GM19372 (cell line): ENCODE measurements around the gene BAAT.
A peak's percentile ranks its signal among the peaks of the same experiment; 100 is the strongest.
"Not testable (repeated sequence)": the region's sequence is repeated elsewhere in the genome, so short reads cannot be mapped to it uniquely, and the experiment has no call there.

Experiments
- ATAC-seq: cut with Tn5 transposase; IDR thresholded peaks from one replicate; pipeline ENCODE4 v1.9.1; 2021; ENCODE audit warnings: mild to moderate bottlenecking, low read depth, moderate library complexity; ENCODE audit not compliant: unreplicated experiment

Gene BAAT

DNA sequence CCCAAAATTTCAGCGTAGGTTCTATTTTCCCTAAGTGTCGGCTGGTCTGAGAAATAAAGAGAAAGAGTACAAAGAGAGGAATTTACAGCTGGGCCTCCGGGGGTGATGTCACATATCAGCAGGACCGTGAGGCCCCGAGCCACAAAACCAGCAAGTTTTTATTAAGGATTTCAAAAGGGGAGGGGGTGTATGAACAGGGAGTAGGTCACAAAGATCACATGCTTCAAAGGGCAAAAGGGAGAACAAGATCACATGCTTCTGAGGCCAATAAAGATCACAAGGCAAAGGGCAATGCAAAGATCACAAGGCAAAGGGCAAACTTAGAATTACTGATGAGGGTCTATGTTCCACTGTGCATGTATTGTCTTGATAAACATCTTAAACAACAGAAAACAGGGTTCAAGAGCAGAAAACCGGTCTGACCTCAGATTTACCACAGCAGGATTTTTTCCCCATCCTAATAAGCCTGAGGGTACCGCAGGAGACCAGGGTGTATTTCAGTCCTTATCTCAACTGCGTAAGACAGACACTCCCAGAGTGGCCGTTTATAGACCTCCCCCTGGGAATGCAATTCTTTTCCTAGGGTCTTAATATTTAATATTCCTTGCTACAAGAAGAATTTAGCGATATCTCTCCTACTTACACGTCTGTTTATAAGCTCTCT is at the start of gene BAAT:
TSS of gene BAAT (minus strand) at position 134 of the 664 bp plus-strand sequence. CDS start 13,602 bp downstream, outside the sequence.
- ATAC-seq: not testable (repeated sequence)

DNA sequence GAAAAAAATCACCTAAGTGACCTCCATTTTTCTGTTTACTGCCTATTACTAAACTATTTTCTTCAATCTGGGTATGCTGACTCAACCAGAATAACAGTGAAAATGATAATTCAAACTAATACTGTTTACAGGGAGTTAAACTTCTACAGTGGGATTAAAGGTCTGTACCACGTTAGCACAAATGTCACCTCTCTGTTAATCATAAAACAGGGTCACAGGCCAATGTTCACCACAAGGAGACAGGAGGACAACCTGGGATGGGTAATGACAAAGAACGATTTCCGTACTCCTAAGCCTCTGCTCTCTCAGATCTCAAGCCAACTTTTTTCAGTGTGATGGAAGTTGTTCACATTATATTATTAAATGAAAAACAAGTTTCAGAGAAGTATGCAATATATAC is 48.4 kb upstream of the BAAT start:
- ATAC-seq: no peak

DNA sequence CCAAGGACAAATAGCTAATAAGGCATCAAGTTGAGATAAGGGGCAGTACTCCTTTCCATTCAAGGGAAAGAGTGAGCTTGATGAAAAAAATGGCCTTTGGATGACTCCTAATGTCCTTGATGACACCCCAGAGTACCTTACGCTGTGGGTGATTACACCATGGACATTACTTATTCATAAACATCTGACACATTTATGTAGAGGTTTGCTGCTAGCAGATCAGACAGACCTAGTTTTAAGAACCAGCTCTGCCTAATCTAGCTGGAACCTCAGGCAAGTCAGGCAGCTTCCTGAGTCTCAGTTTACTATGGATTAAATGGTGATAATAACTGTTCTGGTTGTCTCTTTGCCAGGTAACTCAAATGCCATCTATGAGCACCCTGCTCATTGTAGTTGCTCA is 47.9 kb upstream of the BAAT start:
- no peak for ATAC-seq

DNA sequence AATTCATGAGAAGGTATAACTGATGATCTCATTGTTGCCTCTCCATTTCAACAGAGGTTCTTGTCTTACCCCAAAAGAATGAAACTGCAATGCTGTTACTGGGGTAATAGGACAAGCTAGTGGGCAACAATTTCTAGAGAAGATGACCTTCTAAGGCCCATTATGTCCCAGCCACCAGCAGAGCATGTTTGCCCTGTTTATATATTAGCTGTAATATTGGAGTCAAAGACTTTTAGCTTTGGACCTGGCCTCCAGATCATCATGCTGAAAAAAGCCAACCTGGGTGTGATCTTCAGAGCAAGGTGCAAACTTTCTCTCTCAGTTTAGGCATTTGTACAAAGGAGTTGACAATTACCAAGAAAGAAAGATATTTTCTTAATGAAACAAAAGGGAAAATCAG is 47.4 kb upstream of the BAAT start:
- no peak for ATAC-seq

DNA sequence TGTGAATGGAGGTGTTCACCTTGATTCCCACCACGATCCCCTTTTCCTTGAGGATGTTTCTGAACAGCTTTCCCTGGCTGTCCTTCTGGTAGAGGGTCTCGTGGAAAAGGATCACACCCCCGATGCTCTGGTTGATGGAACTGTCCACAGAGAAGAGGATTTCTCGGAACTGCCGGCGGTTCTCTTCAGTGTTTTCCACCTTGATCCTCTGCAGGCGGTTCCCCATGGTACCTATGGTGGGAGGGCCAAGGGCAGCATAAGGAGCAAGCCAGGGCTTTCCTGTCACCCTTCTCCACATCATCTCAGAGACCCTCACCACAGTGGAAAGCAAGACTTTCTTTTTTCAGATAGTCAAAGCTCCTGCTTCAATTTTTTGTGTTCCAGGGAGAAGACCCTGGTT is 44.9 kb upstream of the BAAT start:
- ATAC-seq: no peak

DNA sequence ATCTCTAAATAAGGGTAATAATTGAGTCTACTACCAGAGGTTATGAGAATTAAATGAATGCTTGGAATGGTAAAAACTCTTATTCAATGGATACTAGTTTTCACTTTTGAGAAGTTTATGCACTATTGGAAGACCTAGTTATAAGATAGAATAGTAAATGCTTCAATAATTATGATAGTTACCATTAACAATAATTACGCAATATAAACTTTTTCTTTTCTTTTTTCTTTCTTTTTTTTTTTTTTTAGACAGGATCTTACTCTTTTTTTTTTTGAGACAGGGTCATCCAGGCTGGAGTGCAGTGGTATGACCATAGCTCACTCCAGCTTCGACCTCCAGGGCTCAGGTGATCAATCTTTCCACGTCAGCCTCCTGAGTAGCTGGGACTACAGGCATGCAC is 44.1 kb upstream of the BAAT start:
- no peak for ATAC-seq

DNA sequence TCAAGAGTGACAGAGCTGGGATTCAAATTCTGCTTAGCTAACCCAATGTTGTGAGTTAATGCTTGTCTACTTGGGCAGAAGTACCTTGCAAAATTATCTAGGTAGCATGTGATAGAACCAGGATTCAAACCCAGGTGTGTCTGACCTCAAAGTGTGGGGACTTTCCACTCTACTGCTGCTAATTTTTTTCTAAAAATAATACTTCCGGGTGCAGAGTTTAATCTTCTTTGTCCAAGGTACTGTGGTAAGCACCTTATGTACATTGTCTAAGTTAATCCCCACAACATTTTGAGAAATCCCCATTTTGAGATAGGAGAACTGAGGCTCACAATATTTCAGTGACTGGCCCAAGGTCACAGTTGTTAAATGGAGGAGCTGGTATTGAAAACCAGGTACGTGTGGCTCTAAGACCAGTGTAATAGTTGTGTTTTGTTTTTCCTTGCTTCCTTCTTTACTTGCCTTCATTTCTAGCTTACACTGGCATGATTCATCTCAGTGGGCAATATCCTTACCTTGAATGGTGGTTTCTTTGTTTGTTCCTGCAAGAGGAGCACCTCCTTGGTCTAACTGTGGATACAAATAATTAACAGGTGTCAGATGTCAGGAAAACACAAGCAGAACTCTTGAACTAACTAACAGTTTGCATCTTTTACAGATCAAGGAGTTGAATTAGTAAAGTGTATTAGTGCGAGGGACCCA is 43.3 kb upstream of the BAAT start:
- peak; percentile 60 for ATAC-seq

DNA sequence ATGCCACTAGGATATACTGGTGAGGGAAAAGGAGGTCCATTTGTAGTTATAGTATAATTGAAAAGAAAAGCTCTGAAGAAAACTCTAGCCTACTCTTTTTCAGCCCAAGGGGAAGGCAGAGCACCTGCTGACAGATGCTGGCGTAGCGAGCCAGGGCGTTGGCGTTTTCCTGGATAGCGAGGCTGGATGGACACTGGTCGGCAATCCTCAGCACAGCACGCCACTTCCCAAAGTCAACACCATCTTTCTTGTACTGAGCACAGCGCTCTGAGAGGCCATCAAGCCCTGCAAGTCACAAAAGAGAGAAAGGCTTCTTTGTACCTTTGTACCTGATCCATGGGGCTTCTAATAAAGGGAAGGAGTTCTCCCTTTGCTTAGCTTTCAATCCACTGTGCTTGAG is 42.6 kb upstream of the BAAT start:
- ATAC-seq: no peak

DNA sequence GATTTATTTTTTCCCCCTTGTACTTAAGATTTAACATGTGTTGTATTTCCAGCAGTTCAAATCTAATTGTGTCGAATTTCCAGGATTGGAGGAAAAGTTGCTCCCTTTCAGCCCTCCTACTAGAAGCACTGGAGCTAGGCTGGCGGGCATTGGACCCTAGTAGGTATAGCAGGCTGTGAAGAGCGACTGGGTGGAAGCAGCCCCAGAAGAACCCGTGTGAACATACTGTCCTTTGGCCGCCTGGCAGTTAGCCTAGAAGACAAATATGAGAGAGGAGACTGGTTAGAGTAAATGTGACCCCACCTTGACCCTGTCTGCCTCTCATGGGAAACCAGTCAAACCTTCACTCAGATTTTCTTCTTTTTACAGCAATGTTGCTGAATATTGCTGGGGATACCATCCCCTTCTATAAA is 36.9 kb upstream of the BAAT start:
- no peak for ATAC-seq

DNA sequence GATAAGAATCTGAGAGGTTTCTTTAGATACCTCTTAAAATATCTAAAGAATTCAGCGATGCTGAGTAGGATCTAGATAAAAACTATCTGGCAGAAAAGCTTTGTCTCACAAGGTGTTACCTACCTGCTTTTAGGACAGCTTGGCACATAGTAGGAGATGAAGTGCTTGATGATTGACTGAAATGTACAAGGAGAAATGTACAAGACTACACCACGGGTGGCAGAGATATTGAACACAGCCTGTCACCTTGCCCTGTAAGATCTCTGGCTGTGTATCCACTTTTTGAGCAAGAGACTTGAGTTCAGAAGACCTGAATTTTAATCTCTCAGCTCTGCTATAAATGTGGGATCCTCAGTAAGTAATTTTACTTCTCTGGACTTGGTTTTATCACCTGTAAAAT is 35.1 kb upstream of the BAAT start:
- ATAC-seq: no peak

DNA sequence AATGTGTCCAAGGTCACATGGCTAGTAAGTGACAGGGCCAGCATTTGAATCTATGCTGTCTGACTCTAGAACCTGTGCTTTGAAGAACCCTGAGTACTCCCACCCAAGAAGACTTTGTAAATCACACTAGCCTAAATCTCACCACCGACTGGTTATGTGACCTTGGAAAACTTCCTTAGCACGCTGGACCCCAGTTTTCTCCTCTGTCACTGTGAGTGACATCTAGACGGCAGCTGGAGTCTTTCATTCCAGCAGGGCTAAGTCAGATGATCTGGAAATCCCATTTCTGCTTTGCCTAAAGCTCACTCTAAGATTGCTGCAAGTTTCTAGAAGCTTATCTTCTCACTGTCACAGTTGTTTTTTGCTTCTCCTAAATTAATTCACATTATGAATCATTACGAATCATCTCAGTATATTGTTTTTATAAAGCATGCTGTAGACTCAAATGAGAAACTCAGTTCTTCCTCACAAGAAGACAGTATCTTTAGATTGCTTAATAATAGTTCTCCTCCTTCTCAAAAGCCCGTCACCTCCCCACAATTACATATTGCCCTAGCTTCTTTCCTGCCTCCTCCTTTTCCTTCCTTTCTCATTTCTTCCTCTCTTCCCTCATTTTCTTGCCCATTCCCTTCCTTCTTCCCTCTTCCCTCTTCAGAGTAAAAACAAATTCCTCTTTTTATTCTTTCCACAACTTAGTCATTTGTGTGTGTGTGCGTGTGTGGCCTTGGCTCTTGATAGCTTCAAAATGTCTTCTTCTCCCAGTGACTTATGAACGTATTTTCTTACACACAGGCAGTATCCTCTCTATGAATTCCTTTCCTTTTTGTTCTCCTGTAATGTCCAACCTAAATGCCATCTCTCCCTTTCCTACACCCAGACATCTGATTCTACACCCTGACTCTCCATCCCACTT is 34.0 kb upstream of the BAAT start:
- no peak for ATAC-seq

DNA sequence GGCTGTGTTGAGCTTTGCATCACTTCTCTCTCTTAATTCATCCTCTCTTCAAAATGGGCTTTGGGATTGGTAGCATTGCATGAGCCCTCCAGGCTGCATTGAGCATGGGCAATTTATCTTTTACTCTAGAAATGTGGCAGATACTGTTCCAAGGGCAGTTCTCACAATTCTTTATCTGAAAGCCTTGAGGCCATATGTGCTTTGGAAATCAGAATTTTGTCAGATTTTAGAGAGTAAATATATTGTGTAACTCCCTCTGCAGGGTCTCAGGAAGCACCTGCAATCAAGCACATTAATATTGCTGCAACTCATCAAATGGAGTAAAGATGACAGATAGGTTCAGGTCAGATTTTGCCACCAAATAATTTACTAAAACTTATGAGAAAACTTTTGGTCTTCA is 33.2 kb upstream of the BAAT start:
- ATAC-seq: no peak

DNA sequence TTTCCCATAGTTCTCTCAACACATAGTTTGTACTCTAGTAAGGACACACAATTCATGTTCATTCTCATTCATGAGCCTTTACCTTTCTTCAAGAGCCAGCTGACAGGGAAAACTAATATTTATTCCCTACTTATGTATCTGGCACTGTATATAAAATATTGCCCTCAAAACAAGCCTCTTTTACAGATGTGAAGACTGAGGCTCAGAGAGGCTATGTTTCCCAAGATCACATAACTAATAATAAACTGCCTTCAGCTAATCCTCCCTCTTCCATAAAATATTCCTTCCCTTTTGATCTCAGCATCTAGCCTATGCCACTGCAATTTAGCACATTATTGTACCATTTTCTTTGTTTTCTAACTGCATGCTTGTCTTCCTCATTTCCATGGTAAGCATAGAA is 32.6 kb upstream of the BAAT start:
- no peak for ATAC-seq

DNA sequence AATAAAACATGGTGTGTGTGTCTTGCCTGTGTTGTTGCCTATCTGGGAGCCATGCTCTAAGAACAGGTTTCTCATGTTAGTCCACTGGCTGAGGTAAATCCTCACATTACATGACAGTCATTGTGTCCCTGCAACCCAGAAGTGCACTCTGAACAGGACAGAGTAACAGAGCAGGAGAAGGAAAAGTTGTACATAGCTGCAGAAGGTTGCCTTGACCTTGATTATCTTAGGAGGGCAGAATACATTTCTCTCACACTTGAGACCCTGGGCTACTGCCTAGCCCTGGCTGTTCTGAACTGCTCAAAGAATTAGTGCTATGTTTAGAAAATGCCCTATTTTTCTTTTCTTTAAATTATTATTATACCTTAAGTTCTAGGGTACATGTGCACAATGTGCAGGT is 30.8 kb upstream of the BAAT start:
- no peak for ATAC-seq

DNA sequence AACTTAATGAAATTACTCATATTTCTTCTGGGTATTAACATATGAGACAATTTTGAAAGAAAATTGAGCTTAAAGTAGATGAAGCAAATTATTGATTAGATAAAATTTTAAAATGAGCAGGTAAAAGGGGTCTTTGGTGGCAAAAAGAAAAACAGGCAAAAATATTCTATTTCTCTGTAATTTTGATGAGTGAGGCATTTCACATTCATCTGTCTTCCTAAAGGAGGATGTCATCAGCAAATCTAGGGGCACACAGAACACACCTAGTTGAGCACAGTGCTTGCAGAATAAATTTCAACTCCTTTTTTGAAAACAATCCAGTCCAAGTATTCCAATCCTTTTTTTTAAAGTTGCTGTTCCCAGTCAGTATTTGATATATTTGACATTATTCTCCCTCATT is 30.0 kb upstream of the BAAT start:
- no peak for ATAC-seq

DNA sequence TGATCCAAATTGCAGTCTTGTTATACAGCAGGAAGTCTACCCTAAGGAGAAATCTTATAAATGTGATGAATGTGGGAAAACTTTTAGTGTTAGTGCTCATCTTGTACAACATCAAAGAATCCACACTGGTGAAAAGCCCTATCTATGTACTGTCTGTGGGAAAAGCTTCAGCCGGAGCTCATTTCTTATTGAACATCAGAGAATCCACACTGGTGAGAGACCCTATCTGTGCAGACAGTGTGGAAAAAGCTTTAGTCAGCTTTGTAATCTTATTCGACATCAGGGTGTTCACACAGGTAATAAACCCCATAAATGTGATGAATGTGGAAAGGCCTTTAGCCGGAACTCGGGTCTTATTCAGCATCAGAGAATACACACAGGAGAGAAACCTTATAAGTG is 24.3 kb upstream of the BAAT start:
- ATAC-seq: no peak

DNA sequence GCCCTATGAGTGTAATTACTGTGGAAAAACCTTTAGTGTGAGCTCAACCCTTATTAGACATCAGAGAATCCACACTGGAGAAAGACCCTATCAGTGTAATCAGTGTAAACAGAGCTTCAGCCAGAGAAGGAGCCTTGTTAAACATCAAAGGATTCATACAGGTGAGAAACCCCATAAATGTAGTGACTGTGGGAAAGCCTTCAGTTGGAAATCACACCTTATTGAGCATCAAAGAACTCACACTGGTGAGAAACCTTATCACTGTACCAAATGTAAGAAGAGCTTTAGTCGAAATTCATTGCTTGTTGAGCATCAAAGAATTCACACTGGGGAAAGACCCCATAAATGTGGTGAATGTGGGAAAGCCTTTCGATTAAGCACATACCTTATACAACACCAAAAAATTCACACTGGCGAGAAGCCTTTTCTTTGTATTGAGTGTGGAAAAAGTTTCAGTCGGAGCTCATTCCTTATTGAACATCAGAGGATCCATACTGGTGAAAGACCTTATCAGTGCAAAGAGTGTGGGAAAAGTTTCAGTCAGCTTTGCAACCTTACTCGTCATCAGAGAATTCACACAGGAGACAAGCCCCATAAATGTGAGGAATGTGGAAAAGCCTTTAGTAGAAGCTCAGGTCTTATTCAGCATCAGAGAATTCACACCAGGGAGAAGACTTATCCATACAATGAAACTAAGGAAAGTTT is 23.7 kb upstream of the BAAT start:
- no peak for ATAC-seq

DNA sequence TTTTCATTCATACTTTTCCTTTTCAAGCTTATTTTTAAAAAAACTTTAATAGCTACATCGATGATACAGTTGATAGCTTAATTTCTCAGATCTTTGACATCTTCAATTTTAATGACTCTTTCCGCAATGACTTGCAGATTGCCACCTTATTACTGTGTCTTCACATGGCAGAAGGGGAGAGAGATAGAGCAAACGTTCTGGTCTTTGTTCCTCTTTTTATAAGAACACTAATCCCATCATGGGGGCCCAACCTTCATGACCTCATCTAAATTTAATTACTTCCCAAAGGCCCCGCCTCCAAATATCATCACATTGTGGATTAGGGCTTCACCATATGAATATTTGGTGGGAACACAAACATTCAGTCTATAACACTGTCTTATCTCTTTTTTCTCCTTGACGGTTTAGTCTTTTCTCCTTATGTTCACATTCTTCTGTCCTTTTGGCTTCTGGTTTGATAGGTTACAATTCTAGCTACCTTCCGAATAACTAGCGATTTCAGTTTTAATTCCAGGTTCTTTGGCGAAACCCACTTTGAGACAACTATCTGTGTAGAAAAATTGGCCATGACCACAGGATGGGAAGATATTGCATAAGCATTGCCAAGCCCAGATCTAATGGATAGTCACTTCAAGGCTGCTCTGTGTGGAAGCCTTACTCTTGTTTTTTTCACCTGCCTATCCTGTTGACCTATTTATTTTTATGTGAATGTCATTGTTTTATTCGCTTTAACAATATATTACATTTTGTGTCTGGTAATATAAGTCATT is 18.9 kb upstream of the BAAT start:
- ATAC-seq: no peak

DNA sequence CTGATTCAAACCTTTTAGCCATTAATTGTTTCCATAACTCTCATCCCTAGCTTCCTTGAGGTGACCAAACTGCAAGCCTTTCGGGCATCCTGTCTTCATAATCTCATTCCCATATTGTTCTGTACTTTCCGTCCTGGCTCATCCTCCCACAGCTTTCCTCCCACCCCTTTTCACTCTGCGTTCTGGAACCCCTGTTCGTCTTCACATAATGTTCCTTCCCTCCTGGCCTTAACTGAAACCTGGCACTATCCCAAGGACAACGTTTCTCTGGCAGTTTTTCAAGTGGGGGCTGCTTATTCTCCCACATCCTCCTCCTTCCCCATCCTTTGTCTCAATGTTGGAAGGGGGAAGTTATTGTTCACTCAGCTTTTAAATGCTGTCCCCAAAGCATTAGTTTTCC is 15.3 kb upstream of the BAAT start:
- ATAC-seq: no peak

DNA sequence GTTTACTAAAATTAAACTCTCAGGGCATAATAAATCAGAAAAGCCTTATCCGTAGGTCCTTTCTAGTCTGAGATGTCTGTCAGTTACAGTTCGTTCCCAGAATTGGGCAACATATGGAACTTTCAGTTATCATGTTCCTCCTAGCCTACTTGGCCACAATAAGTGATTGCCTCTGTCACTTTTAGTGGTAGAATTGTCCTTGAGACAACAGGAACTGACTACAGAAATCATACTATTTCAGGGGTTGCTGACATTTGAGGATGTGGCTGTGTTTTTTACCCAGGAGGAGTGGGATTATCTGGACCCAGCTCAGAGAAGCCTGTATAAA is 14.8 kb upstream of the BAAT start:
- ATAC-seq: no peak
